ENCODE results near the gene KNOP1.

- TF ChIP-seq, protein P1, sequence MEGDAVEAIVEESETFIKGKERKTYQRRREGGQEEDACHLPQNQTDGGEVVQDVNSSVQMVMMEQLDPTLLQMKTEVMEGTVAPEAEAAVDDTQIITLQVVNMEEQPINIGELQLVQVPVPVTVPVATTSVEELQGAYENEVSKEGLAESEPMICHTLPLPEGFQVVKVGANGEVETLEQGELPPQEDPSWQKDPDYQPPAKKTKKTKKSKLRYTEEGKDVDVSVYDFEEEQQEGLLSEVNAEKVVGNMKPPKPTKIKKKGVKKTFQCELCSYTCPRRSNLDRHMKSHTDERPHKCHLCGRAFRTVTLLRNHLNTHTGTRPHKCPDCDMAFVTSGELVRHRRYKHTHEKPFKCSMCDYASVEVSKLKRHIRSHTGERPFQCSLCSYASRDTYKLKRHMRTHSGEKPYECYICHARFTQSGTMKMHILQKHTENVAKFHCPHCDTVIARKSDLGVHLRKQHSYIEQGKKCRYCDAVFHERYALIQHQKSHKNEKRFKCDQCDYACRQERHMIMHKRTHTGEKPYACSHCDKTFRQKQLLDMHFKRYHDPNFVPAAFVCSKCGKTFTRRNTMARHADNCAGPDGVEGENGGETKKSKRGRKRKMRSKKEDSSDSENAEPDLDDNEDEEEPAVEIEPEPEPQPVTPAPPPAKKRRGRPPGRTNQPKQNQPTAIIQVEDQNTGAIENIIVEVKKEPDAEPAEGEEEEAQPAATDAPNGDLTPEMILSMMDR (IDR thresholded peaks at IDR 0.05; ENCODE audit: low read length) = no peak
- TF ChIP-seq EZH2 (IDR thresholded peaks at IDR 0.05; ENCODE audit: borderline replicate concordance, low read length) = no peak
These were observed 57.6 kb downstream of the KNOP1 start for GRCh38 chr16:19660432-19660831.
